ENCODE data around the gene NMRK1.

Gene NMRK1

DNA sequence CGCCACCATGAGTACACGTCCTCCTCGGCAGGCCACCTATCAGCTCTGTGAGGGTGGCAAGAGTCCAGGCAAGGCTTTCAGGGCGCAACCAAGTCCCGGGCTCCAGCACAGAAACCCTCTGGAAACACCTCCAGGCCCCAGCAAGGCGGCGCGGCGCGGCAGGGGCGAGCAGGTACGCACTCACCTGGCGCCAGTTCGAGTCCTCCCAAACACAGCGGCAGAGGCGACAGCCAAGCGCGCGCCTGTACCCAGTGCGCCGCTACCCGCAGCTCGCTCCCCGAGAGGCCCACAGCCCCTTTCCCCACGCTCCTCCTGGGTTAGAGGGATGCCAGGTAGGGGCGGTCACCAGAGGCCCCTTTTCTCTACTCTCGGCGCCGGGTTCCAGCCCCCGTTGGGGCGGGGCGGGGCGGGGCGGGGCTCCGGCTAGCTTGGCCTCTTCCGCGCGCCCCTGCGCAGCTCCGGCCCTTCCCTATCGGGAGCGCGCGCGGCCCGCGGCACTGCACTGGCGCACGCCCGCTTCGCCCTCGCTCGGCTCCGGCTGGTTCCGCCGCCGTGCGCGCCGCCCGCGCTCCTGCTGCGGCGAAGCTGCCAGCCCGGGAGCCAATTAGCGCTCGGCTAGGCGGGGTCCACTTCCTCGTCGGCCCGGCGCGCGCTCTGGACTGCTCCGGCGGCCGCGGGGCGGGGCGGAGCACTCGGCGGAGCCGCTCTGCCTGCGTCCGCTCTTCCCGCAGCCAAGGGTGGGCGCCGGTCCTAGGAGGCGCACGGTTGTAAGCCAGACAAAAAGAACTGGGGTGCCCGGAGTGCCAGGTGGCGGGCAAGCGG, at the start of gene NMRK1, which contains the start of gene OSTF1:
NMRK1 (minus strand) TSS at position 332 of the 822 bp plus-strand sequence. CDS start 5,040 bp downstream, outside the sequence.
OSTF1 (plus strand) TSS at position 691 of the 822 bp plus-strand sequence. CDS start 179 bp downstream, outside the sequence.
- peak; percentile 94 for DNase-seq (ENCODE audit: low spot score)

DNA sequence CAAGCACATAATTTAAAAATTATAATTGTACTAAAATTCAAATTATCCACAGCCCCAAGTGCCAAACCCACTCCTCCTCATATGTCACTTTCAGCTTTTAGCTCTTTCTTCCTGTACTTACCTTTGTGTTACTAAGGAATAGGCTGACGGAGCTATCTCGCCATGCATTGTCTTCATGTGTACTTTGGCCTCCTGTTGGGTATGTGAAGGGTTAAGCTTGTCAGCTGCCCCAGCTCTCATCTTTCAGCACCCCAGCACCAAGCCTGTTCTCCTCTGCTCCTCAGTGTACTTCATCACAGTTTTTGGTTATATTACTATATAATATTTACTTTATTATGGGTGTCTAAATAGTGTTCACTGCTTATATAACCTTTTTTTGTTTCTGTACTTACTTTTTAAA, 46.5 kb upstream of the NMRK1 start:
- DNase-seq (ENCODE audit: low spot score): no peak

DNA sequence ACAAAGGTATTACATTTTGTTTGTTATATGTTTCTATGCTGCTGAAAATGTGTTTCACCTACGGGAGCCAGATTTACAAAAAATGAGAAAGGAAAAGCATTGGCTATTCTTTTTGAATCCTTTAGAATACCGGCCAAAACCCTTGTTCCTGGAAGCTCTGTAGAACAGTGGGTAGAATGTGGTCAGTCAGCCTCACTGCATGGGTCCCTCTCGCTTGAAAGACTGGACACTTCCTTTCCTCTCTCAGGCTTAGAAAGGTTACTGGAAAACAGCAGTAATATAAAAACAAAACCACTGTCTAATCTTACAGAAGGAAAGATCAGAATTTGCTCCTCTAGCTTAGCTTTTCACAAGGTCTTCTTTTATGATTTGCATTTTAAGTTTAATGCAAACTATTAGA, 45.4 kb upstream of the NMRK1 start:
- no peak for DNase-seq (ENCODE audit: low spot score)

DNA sequence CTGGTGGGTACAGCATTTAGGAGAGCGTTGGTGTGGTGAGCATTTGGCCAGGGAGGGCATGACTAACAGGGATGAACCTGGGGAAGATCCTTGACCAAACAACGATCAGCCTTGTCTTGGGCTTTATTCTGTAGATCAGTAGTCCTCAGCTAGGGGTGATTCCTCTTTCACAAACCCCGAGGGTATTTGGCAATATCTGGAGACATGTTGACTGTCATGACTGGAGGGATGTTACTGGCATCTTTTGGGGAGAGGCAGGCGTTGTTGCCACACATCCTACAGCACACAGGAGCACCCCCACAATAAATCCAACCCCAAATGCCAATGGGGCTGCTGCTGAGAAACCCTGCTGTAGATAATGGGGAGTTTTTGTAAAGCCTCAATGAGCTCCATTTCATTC, 44.3 kb upstream of the NMRK1 start:
- no peak for DNase-seq (ENCODE audit: low spot score)

DNA sequence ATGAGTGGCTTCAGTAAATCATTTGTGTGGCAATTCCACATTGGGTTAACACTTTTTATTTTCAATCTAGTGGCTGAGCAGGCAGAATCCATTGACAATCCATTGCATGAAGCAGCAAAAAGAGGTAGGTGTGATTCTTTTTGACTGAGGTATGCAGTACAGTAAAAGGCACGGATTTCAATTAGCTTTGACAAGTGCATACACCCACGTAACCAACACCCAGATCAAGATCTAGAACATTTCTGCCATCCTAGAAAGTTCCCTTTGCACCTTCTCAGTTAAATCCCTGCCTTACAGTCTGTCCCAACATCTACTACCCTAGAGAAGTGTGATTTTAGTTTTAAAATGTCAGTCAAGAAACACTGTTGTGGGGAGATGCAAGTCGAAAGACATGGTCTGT, 43.7 kb upstream of the NMRK1 start:
- no peak for DNase-seq (ENCODE audit: low spot score)

DNA sequence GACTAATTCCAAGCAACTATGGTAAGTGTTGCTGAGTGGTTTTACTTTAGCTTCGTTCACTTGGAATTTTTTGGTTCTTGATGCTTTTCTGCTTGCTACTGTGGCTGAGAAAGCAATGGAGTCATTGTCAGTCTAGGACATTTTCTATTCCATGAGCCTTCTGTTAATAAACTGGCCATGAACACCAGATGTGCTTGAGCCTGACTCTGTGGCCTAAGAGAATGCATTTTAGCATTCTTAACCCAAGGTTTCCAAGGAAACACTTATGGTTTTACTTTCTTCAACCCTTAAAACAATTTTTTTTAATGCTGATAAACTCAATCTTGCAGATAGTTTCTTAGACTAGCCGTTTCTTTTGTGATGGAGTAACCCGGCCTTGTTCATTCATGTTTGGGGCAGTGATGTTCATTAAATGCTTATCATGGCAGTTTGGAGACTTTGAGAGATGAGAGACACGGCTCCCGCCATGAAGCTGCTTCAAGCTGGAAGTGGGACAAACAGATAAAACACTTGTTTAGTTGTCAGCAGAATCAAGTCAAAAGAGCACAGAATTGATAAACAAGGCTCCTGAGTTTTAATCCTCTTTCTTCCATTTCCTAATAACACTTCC, 42.8 kb upstream of the NMRK1 start:
- DNase-seq (ENCODE audit: low spot score): no peak

DNA sequence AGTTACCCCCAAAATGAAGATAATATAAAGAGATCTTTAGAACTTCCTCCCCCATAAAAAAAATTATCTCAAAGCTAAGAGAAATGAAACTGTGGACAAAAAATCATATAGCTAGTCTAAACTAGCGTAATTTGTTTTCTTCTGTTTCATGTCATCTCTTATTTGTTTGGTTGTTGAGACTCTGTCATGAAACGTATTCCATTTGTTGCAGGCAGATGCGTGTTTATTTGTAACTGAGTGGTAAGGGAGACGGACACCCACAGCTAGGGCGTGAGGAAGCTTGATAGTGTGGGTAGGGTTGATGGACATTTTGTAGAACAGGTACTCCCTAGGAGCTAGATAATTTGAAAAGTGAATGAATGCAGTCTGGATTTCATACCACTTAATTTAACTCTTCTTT, 42.2 kb upstream of the NMRK1 start:
- DNase-seq (ENCODE audit: low spot score): no peak

DNA sequence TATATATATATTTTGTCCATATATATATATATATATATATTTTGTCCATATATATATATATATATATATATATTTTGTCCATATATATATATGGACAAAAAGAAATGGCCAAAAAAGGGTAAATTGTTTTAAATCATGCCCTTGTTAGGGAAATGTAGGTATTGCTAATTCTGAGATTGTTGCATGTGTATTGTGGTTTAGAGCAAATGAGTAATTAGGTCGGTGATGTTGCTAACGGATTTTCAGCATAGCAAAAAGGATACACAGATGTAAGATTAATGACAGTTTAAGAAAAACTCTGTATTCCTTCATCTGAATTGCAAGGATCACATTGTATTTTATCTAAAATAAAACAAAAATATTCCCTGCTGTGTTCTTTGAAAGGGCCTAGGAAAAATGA, 40.6 kb upstream of the NMRK1 start:
- DNase-seq (ENCODE audit: low spot score): no peak

DNA sequence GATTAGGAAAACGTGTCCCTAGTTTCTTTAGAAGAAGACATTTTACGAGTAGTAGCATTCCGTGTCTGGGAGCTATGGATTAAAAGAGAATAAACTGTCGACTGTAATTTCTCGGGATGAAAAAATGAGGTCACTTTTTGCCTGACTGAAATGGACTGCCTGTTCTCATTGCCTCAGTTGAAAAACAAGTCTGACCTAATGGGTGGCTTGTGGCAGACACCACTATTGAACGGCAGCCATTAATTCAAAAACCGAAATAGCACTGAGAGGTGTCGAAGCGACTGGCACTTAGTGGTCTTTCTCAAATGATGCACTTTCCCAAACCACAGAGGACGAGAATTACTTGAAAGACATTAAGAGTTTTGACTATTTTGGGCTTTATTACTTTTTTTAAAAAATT, 35.7 kb upstream of the NMRK1 start:
- DNase-seq (ENCODE audit: low spot score): no peak

DNA sequence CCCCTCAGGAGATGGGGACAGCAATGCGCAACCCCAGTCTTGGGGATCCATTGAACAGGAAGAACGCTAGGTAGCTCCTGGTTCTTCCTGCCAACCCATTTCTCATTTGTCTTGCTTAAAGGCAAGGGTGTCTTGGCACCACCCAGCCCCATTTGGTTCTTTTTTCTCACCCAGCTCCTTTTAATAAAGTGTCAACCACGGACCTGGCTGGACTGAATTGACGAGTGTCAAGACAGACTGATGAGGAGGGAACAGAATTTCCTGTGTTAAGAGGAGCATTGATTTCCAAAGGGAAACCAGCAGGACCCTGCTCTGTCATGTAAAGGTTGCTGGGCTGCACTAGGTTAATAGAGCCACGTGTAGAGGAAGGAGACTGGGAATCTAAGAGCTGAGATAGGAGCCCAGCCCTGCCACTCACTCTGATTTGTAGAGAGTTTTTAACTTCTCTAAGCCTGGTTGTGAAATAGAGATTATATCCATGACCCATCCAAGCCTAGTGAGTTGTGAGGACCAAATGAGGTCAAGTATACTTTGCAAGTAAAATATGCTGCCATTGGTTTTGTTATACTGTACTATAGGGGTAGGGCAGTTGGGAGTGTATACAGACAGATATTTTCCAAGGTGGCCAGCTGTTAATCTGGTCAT, 34.1 kb upstream of the NMRK1 start:
- no peak for DNase-seq (ENCODE audit: low spot score)

DNA sequence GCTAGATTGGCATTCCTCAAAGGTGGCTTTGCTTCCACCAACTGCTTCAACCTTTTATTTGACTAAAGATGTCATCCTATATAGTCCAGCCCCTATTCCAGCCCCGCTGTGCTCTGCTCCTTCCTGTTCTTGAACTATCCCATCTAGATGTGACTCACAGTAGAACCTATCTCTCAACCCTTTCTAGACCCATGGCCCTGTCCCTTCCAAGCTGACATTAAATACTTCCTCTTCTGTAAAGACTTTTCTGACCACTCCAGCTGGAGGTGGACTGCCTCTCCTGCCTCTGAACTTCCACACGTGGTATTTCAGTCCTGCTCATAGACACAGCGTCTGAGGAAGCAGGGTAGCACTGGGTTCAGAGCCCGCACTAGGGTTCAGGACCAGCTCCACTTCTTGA, 32.7 kb upstream of the NMRK1 start:
- no peak for DNase-seq (ENCODE audit: low spot score)

DNA sequence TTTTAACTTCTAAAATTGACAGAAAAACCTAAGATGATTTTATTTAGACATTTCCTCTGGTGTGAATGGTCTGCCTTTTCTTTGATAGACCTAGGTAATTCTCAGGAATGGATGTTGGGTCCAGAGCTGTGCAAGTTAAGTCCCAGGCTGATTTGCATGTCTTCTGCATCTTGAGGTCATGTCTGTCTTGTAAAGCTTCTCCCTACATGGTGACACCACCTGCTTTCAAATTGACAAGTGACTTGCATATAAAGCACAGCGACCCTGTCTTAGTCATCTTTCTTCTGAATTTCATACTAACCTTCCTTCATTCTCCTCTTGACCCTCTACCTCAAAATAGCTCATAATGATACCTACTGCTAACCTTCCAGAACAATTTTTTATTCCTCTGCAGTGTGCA, 29.6 kb upstream of the NMRK1 start:
- no peak for DNase-seq (ENCODE audit: low spot score)

DNA sequence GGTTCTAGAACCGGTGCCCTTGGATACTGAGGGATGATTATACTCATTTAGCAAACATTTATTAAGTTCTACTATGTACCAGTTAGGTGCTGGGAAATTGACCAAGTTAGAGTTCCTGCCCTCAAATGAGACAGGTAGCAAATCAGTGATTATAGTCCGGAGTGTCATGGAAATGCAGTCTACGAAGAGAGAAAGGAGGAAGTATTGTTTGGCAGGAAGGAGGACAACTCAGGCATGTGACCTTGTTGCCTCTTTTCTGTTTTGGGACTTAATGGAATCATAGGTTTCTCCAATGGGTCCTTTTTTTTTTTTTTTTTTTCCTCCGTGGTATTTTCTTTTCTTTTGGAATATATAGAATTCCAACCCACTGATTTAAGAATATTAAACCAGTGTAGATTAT, 28.4 kb upstream of the NMRK1 start:
- DNase-seq (ENCODE audit: low spot score): no peak

DNA sequence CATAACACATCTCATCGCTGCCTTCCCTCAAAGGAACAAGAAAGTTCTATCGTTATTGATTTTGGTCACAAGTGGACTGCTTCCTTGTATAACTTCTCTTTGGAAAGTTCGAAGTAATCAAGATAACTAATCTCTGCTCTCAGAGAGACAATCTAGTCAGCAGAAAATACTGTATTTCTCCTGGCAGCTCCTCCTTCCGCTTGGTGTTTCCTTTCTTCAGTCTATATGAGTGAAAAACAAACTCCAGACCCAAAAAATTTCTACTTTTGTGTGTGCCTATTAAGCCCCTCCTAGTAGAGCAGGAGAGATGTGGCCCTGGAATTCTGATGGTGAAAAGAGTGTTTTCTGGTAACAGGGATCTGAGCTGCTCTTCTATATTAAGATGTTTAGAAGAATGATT, 24.8 kb upstream of the NMRK1 start:
- DNase-seq (ENCODE audit: low spot score): no peak

DNA sequence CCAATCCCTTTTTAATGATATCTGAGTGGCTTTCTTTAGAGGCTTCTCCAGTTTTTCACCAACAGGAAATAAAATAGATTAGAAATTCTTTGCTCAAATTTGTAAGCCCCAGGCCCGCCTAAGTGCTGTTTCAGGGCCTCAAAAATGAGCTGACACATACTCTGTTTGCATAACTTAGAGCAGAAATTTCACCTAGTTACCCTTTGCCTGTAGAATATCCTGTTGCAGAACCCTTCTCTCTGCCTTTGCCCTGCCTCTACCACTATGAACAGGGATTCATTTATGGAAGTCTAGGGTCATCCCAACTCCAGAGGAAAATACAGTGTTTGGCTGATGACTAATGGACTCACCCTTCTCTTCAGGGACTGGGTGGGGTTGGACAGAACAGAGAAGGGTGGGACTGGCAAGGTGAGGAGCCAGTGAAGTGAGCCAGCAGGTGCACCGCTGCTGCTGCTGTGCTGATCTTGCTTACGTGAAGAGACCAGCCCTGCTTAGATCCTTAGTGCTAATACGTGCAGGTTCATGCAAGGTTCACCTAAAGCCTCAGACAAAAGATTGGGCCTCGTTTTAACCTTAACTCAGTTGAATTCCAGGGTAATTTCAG, 23.2 kb upstream of the NMRK1 start:
- no peak for DNase-seq (ENCODE audit: low spot score)

DNA sequence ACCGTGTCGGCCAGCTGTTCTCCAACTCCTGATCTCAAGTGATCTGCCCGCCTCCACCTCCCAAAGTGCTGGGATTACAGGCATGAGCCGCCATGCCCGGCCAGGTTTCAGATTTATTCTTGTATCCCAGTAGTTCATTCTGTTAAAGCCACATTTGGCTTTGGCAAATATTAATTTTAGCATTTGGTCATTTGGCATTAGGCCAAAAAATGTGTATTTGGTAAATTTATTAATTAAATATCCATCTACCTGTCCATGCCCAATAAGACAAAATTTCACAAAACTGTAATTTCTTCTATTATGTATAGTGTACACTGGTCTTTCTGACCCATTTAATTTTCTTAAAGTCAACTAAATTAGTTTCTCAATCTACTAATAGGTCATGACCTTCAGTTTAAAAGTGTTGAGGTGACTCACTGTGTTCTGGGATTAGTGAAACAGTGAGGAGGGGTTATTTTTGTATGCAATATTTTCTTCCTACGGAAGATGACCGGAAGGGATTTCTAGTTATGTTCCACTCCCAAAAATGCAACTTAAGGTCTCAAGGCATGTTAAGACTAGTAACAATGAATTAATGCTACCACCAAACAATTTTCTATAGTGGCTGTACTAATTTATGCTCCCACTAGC, 21.4 kb upstream of the NMRK1 start:
- DNase-seq (ENCODE audit: low spot score): no peak

DNA sequence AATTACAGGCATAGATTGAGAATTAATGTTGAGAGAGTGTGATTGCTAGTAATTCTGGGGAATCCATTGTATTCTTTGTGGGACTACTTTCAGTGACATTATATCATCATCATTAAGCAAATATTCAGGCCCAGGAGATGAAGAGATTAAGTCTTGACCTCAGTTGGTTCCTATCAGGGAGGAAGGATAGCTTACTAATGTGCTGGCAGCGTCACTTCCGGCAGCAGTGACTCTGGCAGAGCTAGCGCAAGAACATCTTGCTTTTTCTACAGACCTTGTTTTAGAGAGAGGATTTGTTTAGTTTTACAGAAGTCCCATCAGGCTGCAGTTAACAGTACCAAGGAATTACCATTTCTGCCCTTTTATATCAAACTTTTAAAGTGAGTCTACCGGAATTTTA, 20.6 kb upstream of the NMRK1 start:
- no peak for DNase-seq (ENCODE audit: low spot score)

DNA sequence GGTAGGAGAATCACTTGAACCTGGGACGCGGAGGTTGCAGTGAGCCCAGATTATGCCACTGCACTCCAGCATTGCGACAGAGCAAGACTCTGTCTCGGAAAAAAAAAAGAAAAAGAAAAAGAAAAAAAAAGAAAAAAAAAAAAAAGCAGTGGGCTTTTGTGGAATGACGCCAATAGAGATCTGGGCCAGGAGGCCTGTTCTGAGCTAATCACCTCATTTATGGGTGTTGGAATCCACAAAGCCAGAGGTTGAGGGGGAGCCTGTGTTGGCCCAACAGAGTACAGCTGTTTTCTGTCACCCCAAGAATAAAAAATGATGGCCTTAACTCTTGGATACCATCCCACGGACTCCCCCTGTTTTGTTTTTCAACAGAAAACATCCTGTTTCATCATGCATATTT, 18.9 kb upstream of the NMRK1 start:
- no peak for DNase-seq (ENCODE audit: low spot score)

DNA sequence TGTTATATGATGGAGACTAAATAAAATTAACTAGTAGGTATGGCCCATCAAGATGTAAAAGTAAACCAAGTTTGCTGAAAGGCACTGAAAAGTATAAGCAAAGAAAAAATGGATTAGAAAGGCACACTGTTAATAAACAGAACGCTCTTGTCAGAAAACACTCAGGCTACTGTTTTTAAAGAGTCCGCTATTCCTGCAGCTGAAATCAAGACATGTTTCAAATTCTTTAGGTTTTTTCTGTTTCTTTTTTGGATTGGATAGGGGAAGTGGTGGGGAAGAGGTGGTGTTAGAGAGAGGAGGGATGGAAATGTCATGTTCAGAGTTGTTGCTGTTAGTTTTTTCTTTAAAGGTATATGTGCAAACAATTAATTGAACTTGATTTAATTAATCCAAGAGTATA, 17.9 kb upstream of the NMRK1 start:
- no peak for DNase-seq (ENCODE audit: low spot score)

DNA sequence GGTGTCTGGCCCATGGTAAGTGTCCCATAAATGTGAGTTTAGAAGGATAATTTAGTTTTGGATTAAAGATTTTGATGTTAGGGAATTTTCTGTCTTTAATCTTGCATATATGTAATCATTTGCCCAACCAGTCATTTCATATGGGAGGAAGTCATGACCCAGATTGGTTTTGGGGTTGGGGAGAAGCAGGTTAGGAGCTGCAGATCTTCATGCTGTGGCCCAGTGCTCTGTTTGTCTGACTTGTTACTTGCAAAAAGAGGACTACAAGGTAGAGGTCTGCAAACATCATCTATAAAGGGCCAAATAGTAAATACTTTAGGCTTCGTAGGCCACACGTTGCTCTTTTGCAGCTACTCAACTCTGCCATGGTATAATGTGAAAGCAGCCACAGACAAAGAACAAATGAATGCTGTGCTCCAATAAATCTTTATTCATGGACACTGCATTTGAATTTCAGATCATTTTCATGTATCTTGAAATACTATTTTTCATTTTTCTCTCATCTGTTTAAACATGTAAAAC, 17.1 kb upstream of the NMRK1 start:
- DNase-seq (ENCODE audit: low spot score): no peak

DNA sequence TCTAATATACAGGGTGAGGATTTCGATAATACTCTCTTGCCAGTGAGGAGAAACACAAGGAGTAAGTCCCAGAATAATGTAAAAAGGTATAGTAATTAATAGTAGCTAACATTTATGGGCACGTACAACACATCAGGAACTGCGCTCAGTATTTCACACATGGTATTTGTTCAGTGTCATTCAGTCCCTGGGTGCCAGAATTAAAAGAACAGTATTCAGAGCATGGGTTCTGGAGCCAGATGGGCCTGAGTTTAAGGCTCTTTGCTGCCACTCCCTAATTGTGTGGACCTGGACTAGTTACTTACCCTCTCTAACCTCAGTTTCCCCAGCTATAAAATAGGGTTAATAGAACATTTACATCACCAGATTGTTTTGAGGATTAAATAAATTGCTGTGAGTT, 16.7 kb upstream of the NMRK1 start:
- DNase-seq (ENCODE audit: low spot score): no peak

DNA sequence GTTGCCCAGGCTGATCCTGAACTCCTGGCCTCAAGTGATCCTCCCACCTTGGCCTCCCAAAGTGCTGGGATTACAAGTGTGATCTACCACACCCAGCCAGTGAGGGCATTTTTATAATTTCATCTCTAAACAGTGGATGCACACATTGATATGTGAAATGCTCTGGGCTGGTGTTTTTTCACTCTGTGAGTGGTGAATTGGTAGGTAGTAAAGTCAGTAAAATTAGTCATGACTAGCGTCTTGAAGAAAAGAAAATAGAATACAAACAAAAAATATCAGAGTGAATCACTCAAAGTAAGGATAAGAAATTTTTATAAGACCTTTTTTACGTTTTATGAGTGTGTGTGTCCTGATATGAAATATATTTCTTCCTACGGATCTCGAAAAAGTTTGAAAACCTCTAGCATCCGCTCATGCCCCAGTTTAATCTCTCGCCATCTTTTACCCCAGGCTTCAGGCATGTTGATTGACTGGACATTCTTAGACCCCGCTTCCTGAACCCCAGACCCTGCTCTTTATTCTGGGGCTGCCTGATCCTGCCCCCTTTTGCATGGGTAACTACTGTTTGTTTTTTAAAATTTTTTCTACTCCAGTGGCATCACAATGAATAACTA, 14.3 kb upstream of the NMRK1 start:
- DNase-seq (ENCODE audit: low spot score): no peak

Data from hematopoietic multipotent progenitor cell treated with erythropoietin and hydrocortisone succinate and interleukin-3 and kit ligand, for 15 days (in vitro differentiated cells).